Skeletal muscle cell (primary cell): ENCODE results near the gene LTBP2.

Experiments
- DNase-seq: peaks from one replicate; pipeline ENCODE4 v3.0.0-alpha.2; 2010; ENCODE audit warnings: low read depth
- H3K4me3 ChIP-seq: 2 replicates; pipeline ENCODE4 v1.5.1; 2011; ENCODE audit warnings: low read depth, mild to moderate bottlenecking, control low read depth, low read length, moderate library complexity

Gene LTBP2

DNA sequence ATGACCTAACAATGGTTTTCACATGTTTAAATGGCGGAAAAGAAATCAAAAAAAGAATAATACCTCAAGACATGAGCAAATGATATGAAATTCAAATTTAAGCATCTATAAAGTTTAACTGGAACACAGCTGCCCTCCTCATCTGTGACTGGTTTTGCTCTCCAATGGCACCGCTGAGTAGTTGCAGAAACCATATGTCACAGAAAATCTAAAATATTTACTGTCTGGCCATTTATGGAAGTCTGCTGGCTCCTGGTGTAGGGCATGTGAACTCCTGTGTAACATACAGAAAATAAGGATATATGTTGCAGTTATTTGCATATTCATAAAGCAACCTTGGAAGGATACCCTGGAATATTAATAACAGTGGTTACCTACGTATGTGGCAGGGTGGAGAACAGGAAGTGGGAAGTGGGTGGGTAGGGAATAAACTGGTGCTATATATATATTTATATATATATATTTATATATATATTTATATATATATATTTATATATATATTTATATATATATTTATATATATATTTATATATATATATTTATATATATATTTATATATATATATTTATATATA lies 48.4 kb downstream of the LTBP2 start:
- DNase-seq: no peak
- no peak overlapping the region for H3K4me3 ChIP-seq

DNA sequence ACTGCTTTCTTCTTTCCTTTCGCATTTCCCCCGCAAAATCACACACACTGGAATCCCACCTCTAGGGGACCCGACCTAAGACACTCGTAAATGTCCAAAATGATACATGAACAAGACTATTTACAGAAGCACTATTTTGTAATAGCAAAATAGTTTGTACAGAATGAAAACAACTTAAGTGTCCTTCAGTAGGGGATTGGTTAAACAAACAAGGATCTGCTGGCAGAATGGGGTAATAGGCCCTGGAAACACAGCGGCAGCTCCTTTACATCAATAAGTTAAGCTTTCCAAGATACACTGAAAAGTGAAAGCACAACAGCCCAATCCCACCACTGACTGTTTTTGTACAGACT lies 48.8 kb downstream of the LTBP2 start:
- H3K4me3 ChIP-seq: no peak overlapping the region
- peak; percentile 77 for DNase-seq

DNA sequence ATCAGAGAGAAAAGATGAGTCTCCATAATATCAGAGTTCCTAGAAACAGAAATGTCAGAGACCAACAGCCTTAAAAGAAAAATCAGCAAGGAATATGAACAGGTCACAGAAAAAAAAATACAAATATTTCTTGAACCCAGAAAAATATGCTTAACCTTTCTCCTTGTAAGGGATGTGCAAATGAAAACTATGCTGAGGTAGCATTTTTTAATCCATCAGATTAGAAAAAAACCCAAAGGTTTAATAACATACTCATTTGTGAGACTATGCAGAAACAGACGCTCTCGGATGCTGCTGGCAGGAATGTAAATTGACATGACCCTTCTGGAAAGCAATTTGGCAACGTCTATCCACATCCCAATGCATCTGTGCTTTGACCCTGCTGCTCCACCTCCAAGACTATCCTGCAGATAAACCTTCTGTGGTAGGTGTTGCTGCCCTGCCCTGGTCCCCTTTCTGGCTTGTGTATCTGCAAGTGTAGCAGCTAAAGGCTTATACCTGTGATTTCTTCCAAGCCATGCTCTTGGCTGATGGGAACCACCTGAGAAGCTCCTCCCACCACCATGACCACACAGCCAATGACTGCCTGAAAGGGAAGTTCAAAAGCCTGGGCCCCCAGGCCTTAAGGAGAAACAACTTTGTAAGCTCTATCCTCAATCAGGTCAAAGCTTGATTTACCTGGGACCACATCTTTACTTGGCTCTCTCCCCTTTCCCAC lies 49.4 kb downstream of the LTBP2 start:
- no peak for DNase-seq
- H3K4me3 ChIP-seq: no peak overlapping the region

- H3K4me3 ChIP-seq: no peak overlapping the region
These were observed 53.4 kb downstream of the LTBP2 start for GRCh38 chr14:74558655-74559054.

DNA sequence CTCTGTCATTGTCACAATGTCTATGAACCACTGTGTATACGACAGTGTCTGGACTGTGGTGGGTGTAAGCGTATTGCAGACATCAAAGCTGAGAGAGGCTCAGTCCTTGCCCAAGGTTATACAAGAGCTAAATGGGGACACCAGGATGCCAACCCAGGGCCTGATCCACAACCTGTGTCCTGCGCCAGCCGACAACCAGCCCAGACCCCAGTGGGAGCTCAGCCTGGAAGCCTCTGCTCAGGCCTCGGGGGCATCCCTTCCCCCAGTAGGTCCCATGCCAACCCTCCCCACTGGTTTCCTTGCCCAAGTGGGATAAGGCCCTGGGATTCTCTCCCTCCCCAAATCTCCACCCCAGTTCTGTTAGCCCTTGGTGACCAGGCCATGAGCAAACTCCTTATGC lies 54.3 kb downstream of the LTBP2 start:
- DNase-seq: no peak
- H3K4me3 ChIP-seq: no peak overlapping the region

More at GRCh38 chr14:74558655-74559054, 53.4 kb downstream of the LTBP2 start:
- no peak for DNase-seq

DNA sequence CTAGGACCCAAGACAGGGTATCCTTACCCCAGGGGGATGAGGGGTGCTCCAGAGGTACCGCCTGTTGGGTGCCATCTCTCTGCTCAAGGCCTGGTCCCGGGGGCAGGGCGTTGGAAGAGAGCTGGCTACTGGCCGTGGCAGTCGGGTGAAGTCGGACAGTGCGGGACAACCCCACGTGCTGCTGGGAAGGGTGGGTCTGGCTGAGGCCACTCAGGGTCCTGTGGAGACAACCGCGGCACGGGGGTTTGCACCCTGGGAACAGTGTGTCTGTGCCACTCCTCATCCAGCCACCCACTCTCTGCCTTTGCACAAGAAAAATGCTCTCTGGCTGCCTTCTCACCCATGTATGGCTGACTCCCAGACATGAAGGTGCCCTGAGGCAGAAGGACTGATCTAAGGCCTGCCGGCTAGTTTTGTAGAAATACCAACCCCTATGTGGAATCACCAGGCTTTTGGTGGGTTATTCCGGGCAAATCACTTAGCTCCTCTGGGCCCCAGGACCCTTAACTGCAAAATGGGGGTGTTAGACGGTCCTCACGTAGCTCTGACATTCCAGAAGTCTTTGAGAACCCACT lies 56.5 kb downstream of the LTBP2 start:
- no peak for DNase-seq
- no peak overlapping the region for H3K4me3 ChIP-seq

GRCh38 chr14:74554742-74555362 lies 57.2 kb downstream of the LTBP2 start:
- no peak overlapping the region for H3K4me3 ChIP-seq
- no peak for DNase-seq

DNA sequence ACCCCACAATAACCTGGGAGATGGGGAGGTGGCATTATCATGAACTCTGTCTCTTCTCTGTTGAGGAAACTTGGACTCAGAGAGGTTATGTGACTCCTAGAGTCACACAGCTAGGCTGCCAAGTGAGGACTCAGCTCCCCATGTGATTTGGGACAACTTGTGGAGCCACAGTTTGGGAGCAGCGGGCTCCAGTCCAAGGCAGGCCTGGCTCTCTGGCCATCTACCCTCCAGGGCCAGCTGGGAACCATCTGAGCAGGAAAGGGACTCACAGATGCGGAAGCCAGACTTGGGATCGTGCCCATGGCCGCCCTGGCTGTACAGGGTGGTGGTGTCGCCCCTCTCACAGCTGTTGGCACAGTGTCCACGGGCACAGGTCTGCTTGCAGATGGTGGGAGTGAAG lies 59.4 kb downstream of the LTBP2 start:
- DNase-seq: no peak
- no peak overlapping the region for H3K4me3 ChIP-seq

DNA sequence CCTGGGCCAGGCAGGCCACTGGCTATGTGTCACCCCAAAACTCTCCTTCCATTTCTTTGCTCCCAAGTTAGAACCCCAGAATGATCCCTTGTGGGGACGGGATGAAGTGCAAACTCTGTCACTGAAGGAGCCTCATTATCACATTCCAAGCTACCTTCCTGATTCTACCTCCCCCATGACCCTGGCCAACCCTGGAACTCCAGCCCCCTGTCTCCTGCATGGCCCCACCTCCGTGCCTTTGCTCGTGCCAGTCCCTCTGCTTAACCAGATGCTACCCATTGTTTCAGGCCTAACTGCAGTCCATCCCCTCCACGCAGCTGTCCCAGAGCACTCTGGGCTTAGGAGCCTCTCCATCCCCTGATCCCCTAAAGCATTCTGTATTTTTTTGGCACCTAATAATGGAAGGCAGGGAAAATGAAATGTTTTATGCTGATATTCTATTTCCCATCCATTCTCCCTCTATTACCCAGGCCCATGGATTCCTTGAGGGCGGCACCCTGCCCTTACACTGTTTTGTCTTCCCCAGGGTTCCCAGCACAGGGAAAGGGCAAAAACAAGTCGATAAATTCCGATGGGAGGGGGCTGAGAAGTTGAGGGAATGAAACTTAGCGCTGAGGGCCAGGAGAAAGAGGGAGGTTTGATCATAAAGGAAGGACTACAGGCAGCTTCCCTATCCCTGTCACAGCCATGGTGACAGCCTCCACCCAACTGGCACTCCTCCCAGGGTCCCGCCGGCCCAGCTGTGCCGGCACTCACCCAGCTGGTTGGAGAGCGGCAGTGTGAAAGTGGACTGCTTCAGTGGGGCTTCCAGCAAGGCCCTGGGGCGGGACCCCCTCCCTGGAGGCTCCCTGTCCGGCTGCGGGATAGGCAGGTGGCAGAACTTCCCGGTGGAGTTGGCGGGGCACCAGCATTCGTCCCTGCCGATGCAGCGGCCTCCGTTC lies 60.3 kb downstream of the LTBP2 start:
- DNase-seq: no peak
- H3K4me3 ChIP-seq: no peak overlapping the region

DNA sequence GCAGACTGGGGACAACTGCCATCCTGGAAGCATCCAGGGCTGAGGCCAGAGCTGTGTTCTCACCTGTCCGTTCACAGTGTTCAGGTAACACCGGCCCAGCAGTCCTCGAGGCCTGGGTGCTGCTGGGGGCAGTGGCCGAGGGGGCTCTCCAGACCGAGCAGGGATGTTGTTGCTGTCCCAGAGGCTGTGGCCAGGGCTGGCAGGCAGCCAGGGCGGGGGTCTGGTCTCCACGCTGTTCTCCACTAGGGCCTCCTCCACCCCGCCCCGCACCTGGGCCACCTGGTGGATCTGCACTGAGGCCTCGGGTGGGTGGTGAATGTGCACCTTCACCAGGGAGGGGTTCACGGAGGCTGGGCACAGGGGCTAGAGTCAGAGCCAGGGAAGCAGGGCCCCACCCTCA lies 61.0 kb downstream of the LTBP2 start:
- no peak for DNase-seq
- no peak overlapping the region for H3K4me3 ChIP-seq

GRCh38 chr14:74550071-74550470 lies 62.0 kb downstream of the LTBP2 start:
- no peak for DNase-seq
- no peak overlapping the region for H3K4me3 ChIP-seq

DNA sequence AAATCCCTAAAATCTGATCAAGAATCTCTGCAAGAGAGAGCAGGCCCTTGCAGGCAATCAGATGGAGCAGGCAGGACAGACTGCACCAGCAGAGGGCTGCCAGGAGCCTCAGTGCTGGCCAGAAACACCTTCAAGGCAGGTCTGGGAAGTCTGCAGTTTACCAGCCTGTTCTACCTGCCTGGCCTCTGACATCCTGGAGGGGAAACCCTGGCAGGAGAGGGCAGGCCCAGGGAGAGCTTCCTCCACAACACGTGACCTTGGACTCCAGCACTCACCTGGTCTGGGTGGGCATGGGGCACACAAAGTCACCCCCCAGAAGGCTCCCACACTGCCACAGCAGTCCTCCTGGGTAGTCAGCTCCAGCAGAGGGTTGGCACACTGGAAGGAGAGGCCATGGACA lies 62.4 kb downstream of the LTBP2 start:
- no peak overlapping the region for H3K4me3 ChIP-seq
- no peak for DNase-seq

- H3K4me3 ChIP-seq: no peak overlapping the region
- peak; percentile 74 for DNase-seq
These were observed 63.2 kb downstream of the LTBP2 start for GRCh38 chr14:74548881-74549280.

- H3K4me3 ChIP-seq: no peak overlapping the region
- no peak for DNase-seq
These were observed 64.6 kb downstream of the LTBP2 start for GRCh38 chr14:74547331-74547927.

DNA sequence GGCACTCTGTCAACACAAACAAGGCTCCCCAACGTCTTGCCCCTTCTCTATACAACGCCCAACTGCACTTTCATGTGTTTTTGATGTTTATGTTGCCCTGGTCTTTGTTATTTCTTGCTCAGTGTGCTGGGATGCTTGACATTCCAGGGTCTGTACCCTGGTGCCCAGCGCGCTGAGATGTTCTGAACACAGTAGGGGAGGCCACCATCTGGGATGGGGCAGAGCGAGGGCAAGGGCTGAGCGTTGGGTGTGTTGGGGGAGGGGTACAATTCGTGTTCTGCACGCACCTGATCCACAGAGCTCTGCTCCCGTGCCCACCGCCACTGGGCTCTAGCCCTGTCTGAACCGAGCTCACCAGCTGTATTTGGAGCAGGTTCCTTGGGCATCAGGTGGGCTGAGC lies 65.6 kb downstream of the LTBP2 start:
- DNase-seq: no peak
- no peak overlapping the region for H3K4me3 ChIP-seq

DNA sequence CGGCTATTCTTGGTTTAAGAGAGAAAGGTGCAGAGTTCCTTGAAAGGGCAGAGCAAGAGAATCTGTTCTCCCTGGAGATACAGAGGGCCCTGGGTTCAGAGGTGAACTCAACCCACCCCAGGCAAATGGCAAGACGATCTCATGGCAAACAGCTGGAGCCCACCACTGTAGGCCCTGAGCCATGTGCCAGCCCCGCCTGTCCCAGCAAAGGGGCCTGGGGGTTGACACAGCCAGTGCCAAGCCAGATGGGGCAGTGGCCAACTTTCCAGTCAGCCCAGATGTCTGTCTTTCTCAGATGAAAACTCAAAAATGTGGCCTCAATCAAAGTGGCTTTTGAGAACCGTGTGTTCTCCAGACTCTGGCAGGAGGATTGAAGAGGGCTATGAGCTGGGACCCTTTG lies 66.7 kb downstream of the LTBP2 start:
- no peak overlapping the region for H3K4me3 ChIP-seq
- DNase-seq: no peak

- H3K4me3 ChIP-seq: no peak overlapping the region
- no peak for DNase-seq
These were observed 68.1 kb downstream of the LTBP2 start for GRCh38 chr14:74543771-74544438.

- DNase-seq: no peak
- no peak overlapping the region for H3K4me3 ChIP-seq
These were observed 69.9 kb downstream of the LTBP2 start for GRCh38 chr14:74542056-74542685.
